ENCODE results near the gene DPH1. TPM values are rescaled to one million over a fixed set of nuclear protein-coding genes. Genes with fewer than 3 reads are reported as not detected.

DPH1 gene
- total and polyA plus RNA-seq, 8 donors, result 30.7 to 53.3 (median 46.5) TPM

GRCh38 chr17:2025622-2026309 is 4.2 kb upstream of the DPH1 start:
- no peaks in the 10 kb centered on the region for H3K36me3 ChIP-seq
- H3K4me3 ChIP-seq, result peak overlapping the region; percentile 42 to 51
- DNase-seq (peak in 3 of 4 donors; percentile 62 to 85 (median 77)), ATAC-seq (peak; percentile 59)
- peaks cover 16 to 41% of the 10 kb centered on the region in 2 donors for H3K4me1 ChIP-seq
- TF ChIP-seq CTCF (IDR thresholded peaks at IDR 0.05), result peak; percentile 41 to 53
- intact Hi-C loops (cut with DNase I), result loop anchor here in 1 of 2 donors (5.0 kb wide), 1 partner anchor 118 kb away; no protein-coding TSS in a partner anchor
- H3K9me3 ChIP-seq, result no peaks in the 10 kb centered on the region
- H3K27ac ChIP-seq, result no peak overlapping the region
- H3K27me3 ChIP-seq, result peaks cover 20 to 90% of the 10 kb centered on the region in 2 donors

GRCh38 chr17:2027528-2028233 is 2.3 kb upstream of the DPH1 start:
- Histone ChIP-seq H3K4me3 (no peak overlapping the region), H3K4me1 (peaks cover 20 to 52% of the 10 kb centered on the region in 2 donors), H3K27ac (no peak overlapping the region), H3K36me3 (no peaks in the 10 kb centered on the region), H3K27me3 (peaks cover 20 to 76% of the 10 kb centered on the region in 2 donors), H3K9me3 (no peaks in the 10 kb centered on the region)
- TF ChIP-seq CTCF (IDR thresholded peaks at IDR 0.05), result no peak
- intact Hi-C loops (cut with DNase I), result loop anchor here in 1 of 2 donors (5.0 kb wide), 1 partner anchor 120 kb away; no protein-coding TSS in a partner anchor
- DNase-seq (no peak), ATAC-seq (no peak)

GRCh38 chr17:2028234-2028614 is 1.7 kb upstream of the DPH1 start:
- ATAC-seq (no peak), DNase-seq (no peak)
- Histone ChIP-seq H3K27me3 (peaks cover 20 to 71% of the 10 kb centered on the region in 2 donors), H3K27ac (no peak overlapping the region), H3K4me3 (no peak overlapping the region), H3K9me3 (no peaks in the 10 kb centered on the region), H3K4me1 (peaks cover 20 to 46% of the 10 kb centered on the region in 2 donors), H3K36me3 (no peaks in the 10 kb centered on the region)
- intact Hi-C loops (cut with DNase I), result loop anchor here in 1 of 2 donors (5.0 kb wide), 1 partner anchor 121 kb away; no protein-coding TSS in a partner anchor
- no peak for TF ChIP-seq CTCF (IDR thresholded peaks at IDR 0.05)

DNA sequence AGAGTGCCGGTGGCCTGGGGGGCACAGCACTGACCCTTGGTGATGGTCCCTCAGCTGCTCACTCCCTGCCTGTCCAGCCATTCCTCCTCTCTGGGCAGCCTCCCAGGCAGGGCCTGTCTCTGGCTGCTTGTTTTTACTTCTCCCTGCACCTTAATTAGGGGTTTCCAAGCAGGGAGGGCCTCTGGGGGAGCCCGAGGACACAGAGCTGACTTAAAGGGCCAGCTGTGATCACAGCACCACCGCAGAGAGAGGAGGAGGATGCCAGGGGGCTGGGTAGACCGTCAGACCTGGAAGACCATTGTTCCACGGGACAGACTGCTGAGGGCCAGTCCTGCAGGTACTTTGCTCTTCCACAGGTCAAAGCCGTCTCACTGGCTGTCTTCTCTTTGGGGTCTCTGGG is 1.2 kb upstream of the DPH1 start:
- intact Hi-C loops (cut with DNase I), result loop anchor here in 1 of 2 donors (5.0 kb wide), 1 partner anchor 121 kb away; no protein-coding TSS in a partner anchor
- Histone ChIP-seq H3K27me3 (peaks cover 19 to 66% of the 10 kb centered on the region in 2 donors), H3K9me3 (no peaks in the 10 kb centered on the region), H3K36me3 (peaks cover 0 to 4% of the 10 kb centered on the region in 2 donors), H3K27ac (no peak overlapping the region), H3K4me1 (peaks cover 20 to 41% of the 10 kb centered on the region in 2 donors), H3K4me3 (no peak overlapping the region)
- no peak for DNase-seq
- ATAC-seq, result no peak
- no peak for TF ChIP-seq CTCF (IDR thresholded peaks at IDR 0.05)

- no peak for ATAC-seq
- H3K36me3 ChIP-seq, result peaks cover 0 to 14% of the 10 kb centered on the region in 2 donors
- TF ChIP-seq CTCF (IDR thresholded peaks at IDR 0.05), result peak; percentile 25 to 47
- intact Hi-C loops (cut with DNase I), result no loop called here
- peaks cover 10 to 21% of the 10 kb centered on the region in 2 donors for H3K4me1 ChIP-seq
- peaks cover 0 to 45% of the 10 kb centered on the region in 2 donors for H3K27me3 ChIP-seq
- no peaks in the 10 kb centered on the region for H3K9me3 ChIP-seq
- no peak overlapping the region for H3K27ac ChIP-seq
- peak in 2 of 4 donors; percentile 64 to 65 for DNase-seq
- peak overlapping the region; percentile 80 to 99 for H3K4me3 ChIP-seq
These were observed 818 bp downstream of the DPH1 start for GRCh38 chr17:2030779-2031163.

Data from left lung (tissue), 10 donors.